Stimulated activated naive CD8-positive, alpha-beta T cell treated with anti-CD3 and anti-CD28 coated beads, Interleukin-15, Interleukin-2, amounts not matched to agents 100 ng/mL and 50 ng/mL, for 24 hours (primary cell): ENCODE measurements around the gene ELAVL4.

Experiments
- H3K27ac Mint-ChIP-seq: one replicate; pipeline ENCODE4 v1.8.0; 2021; ENCODE audit warnings: mild to moderate bottlenecking, mixed read lengths
- H3K27me3 Mint-ChIP-seq: one replicate; pipeline ENCODE4 v1.8.0; 2021; ENCODE audit warnings: mixed read lengths
- H3K36me3 Mint-ChIP-seq: one replicate; pipeline ENCODE4 v1.8.0; 2021; ENCODE audit warnings: low read depth, mixed read lengths
- H3K4me1 Mint-ChIP-seq: one replicate; pipeline ENCODE4 v1.8.0; 2021; ENCODE audit warnings: low read depth, mixed read lengths
- H3K4me3 Mint-ChIP-seq: one replicate; pipeline ENCODE4 v1.8.0; 2021; ENCODE audit warnings: mild to moderate bottlenecking, mixed read lengths
- H3K9me3 Mint-ChIP-seq: one replicate; pipeline ENCODE4 v1.8.0; 2021; ENCODE audit warnings: mixed read lengths

ELAVL4 gene

GRCh38 chr1:50231209-50231608 is 122.5 kb downstream of the ELAVL4 start:
- no peaks in the 10 kb centered on the region for H3K36me3 Mint-ChIP-seq
- no peaks in the 10 kb centered on the region for H3K27me3 Mint-ChIP-seq
- H3K4me1 Mint-ChIP-seq = no peaks in the 10 kb centered on the region
- H3K4me3 Mint-ChIP-seq = no peak overlapping the region
- H3K27ac Mint-ChIP-seq = no peak overlapping the region
- H3K9me3 Mint-ChIP-seq = peaks cover 11% of the 10 kb centered on the region

GRCh38 chr1:50232336-50232735 is 123.6 kb downstream of the ELAVL4 start:
- Mint-ChIP-seq H3K27me3 (no peaks in the 10 kb centered on the region), H3K27ac (no peak overlapping the region), H3K4me1 (no peaks in the 10 kb centered on the region), H3K9me3 (peaks cover 6% of the 10 kb centered on the region), H3K4me3 (no peak overlapping the region), H3K36me3 (no peaks in the 10 kb centered on the region)

DNA sequence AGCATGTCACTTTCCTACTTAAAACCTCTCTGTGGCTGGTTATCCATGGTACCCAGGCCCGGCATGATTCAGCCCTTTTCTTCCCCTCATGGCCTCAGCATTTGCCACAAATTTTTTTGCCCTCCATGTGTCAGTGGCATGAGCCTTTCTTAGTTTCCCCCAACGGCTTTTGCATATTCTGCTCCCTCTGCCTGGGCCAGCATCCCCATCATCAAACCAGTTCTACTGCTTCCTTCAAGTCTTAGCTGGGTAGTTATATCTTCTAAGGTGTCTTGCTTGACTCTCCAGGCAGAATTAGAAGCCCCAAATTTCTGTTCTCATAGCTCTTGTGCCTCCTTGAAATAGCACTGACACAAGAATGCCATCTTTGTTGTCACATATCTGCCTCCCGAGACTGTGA is 127.9 kb downstream of the ELAVL4 start:
- H3K27ac Mint-ChIP-seq = no peak overlapping the region

DNA sequence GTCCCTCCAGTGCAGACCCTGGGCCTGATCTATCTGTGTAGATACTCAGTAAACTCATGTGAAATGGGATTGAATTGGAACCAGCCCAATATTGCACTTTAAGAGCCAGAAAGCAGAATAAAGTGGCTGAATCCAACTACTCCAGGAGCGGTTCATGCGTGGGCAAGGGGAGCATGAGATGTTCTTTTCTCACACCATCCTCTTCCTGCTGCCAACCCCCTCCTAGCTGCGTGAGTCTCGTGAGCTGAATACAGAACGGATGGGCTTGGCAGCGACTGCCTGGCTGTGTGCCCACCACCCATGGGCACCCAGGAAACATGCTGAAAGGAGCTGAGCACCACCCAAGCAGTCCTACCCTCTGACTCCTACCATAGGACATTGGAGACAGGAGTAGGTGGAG is 128.3 kb downstream of the ELAVL4 start:
- Mint-ChIP-seq H3K4me3 (no peak overlapping the region), H3K36me3 (no peaks in the 10 kb centered on the region), H3K27me3 (no peaks in the 10 kb centered on the region), H3K9me3 (peaks cover 6% of the 10 kb centered on the region), H3K27ac (no peak overlapping the region), H3K4me1 (no peaks in the 10 kb centered on the region)

More for the DNA sequence above, 127.9 kb downstream of the ELAVL4 start:
- H3K4me1 Mint-ChIP-seq = no peaks in the 10 kb centered on the region
- H3K4me3 Mint-ChIP-seq = no peak overlapping the region
- H3K9me3 Mint-ChIP-seq = peaks cover 6% of the 10 kb centered on the region
- H3K36me3 Mint-ChIP-seq = no peaks in the 10 kb centered on the region
- no peaks in the 10 kb centered on the region for H3K27me3 Mint-ChIP-seq

GRCh38 chr1:50243939-50244338 is 135.2 kb downstream of the ELAVL4 start:
- Mint-ChIP-seq H3K4me1 (no peaks in the 10 kb centered on the region), H3K9me3 (no peaks in the 10 kb centered on the region), H3K27me3 (peaks cover 12% of the 10 kb centered on the region), H3K36me3 (no peaks in the 10 kb centered on the region), H3K27ac (no peak overlapping the region), H3K4me3 (no peak overlapping the region)

DNA sequence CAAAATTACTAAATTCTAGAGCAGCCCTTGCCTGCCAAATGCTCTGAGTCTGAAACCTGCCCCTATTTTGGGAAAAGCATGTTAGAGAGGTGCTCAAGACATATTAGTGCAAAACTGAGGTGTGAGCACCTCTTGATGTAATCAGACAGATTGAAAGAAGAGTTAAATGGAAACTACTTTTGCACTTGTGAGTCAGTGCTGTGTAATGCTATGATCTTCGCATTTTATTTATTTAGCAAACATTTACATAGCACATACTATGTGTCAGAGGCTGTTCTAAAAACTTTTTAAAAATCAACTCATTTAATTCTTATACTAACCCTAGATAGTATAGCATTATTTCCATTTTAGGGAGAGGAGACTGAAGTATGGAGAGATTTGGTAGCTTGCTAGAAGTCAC is 138.1 kb downstream of the ELAVL4 start:
- Mint-ChIP-seq H3K9me3 (no peaks in the 10 kb centered on the region), H3K4me1 (peaks cover 3% of the 10 kb centered on the region), H3K4me3 (no peak overlapping the region), H3K27me3 (peaks cover 16% of the 10 kb centered on the region), H3K27ac (no peak overlapping the region), H3K36me3 (no peaks in the 10 kb centered on the region)

DNA sequence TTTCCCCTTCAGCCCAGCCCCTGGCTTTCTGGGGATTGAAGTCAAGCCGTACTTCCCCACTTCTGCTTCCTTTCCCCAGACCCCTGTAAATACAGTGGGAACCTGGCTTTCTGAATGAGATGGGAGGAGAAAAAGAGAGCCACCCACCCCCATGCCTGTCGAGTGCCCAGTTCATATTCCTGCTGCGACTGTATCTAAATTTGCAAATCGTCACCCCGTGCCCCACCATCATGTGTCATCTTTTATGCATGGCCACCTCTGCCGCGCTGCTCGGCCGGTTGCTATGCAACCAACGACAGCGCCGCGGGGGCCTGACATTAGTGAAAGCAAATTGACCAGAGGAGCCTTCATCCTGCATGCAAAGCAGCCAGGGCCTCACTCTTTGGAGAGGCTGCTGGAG is 143.0 kb downstream of the ELAVL4 start:
- Mint-ChIP-seq H3K36me3 (no peaks in the 10 kb centered on the region), H3K4me1 (peaks cover 3% of the 10 kb centered on the region), H3K4me3 (no peak overlapping the region), H3K27ac (no peak overlapping the region), H3K27me3 (peaks cover 14% of the 10 kb centered on the region), H3K9me3 (no peaks in the 10 kb centered on the region)

- no peaks in the 10 kb centered on the region for H3K36me3 Mint-ChIP-seq
- peaks cover 3% of the 10 kb centered on the region for H3K4me1 Mint-ChIP-seq
- no peak overlapping the region for H3K4me3 Mint-ChIP-seq
- peaks cover 14% of the 10 kb centered on the region for H3K27me3 Mint-ChIP-seq
- H3K9me3 Mint-ChIP-seq = no peaks in the 10 kb centered on the region
- H3K27ac Mint-ChIP-seq = no peak overlapping the region
These were observed 143.5 kb downstream of the ELAVL4 start for GRCh38 chr1:50252196-50252595.
